ENCODE results near the gene PKNOX2. TPM values are rescaled to one million over a fixed set of nuclear protein-coding genes. Genes with fewer than 3 reads are reported as not detected.

PKNOX2 gene
- total and polyA plus RNA-seq, 2 of the 4 experiments (the other 2 are of a cell fraction): 0.72 to 2.3 TPM

DNA sequence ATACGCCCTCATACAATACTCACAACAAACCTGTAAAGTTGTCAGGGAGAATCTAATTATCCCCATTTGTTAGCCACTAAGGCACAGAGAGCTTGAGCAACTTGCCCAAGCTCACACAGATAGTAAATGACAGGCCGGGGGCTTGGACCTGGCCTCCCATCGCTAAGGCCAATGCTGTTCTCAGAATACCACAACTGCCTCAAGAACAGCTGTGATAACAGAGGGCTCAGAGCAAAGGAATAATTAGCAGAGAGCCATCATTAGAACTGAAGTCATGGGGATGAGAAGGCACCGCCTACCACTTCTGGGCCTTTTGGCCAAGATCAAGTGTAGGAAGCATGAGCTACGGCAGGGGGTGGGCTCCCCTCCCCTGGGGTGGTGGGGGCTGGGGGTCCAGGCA is 232.9 kb downstream of the PKNOX2 start:
- H3K14ac ChIP-seq (replicated peaks; ENCODE audit: low read depth, low read length): no peak overlapping the region
- H3K4me2 ChIP-seq (ENCODE audit: low read depth, low read length): no peak overlapping the region
- H2AK9ac ChIP-seq (replicated peaks; ENCODE audit: low read depth, low read length, poor library complexity): no peak overlapping the region
- H3K56ac ChIP-seq (ENCODE audit: extremely low read depth, insufficient read depth, low read length): no peak overlapping the region
- no peaks in the 10 kb centered on the region for H3K79me1 ChIP-seq (ENCODE audit: low read depth in 1 of 2, low read length in 2 of 2)
- H4K91ac ChIP-seq (ENCODE audit: insufficient read depth, low read depth, low read length): no peak overlapping the region
- peaks cover 2% of the 10 kb centered on the region; the same call in 1 of the 2 replicates for H3K4me1 ChIP-seq (ENCODE audit: control insufficient read depth, insufficient read depth, low read length)
- H2AK5ac ChIP-seq (ENCODE audit: low read depth, low read length): no peak overlapping the region
- H3K27me3 ChIP-seq (ENCODE audit: control insufficient read depth, insufficient read depth, low read length): no peaks in the 10 kb centered on the region
- no peaks in the 10 kb centered on the region for H3K9me1 ChIP-seq (ENCODE audit: insufficient read depth, low read length)
- no peaks in the 10 kb centered on the region for H4K20me1 ChIP-seq (ENCODE audit: insufficient read depth, low read length)
- no peak for DNase-seq
- no peak overlapping the region for H3K9ac ChIP-seq (ENCODE audit: low read depth, low read length)
- H3K9me3 ChIP-seq (ENCODE audit: control insufficient read depth, insufficient read depth, low read length): no peaks in the 10 kb centered on the region
- ATAC-seq (ENCODE audit: low read depth): no peak
- H3K4ac ChIP-seq (ENCODE audit: low read depth, low read length): no peak overlapping the region
- no peak overlapping the region for H2BK15ac ChIP-seq (ENCODE audit: low read depth, low read length)
- no peak overlapping the region for H3K4me3 ChIP-seq (ENCODE audit: insufficient read depth, low read depth, low read length)
- intact Hi-C loops (cut with micrococcal nuclease): no loop called here
- H2BK20ac ChIP-seq (ENCODE audit: low read depth, low read length): no peak overlapping the region
- TF ChIP-seq CEBPB (IDR thresholded peaks at IDR 0.05; ENCODE audit: low read depth, low read length) (no peak), BHLHE40 (IDR thresholded peaks at IDR 0.05; ENCODE audit: low read depth, low read length) (no peak), MAZ (IDR thresholded peaks at IDR 0.05; ENCODE audit: borderline replicate concordance, low read depth, low read length) (no peak), RCOR1 (IDR thresholded peaks at IDR 0.05; ENCODE audit: insufficient replicate concordance, low read length) (no peak), RAD21 (IDR thresholded peaks at IDR 0.05; ENCODE audit: low read length) (no peak), FOS (IDR thresholded peaks at IDR 0.05; ENCODE audit: low read depth, low read length) (no peak), NFE2L2 (IDR thresholded peaks at IDR 0.05; ENCODE audit: low read depth, low read length) (no peak), CHD1 (IDR thresholded peaks at IDR 0.05; ENCODE audit: low read depth, low read length) (no peak), MAFK (IDR thresholded peaks at IDR 0.05; ENCODE audit: low read depth, low read length) (no peak), POLR2A (IDR thresholded peaks at IDR 0.05; ENCODE audit: low read depth, low read length) (no peak), RFX5 (IDR thresholded peaks at IDR 0.05; ENCODE audit: low read depth, low read length) (no peak), MXI1 (IDR thresholded peaks at IDR 0.05; ENCODE audit: borderline replicate concordance, low read depth, low read length) (no peak), SMC3 (IDR thresholded peaks at IDR 0.05; ENCODE audit: low read depth, low read length) (no peak)
- TF ChIP-seq, protein P1, sequence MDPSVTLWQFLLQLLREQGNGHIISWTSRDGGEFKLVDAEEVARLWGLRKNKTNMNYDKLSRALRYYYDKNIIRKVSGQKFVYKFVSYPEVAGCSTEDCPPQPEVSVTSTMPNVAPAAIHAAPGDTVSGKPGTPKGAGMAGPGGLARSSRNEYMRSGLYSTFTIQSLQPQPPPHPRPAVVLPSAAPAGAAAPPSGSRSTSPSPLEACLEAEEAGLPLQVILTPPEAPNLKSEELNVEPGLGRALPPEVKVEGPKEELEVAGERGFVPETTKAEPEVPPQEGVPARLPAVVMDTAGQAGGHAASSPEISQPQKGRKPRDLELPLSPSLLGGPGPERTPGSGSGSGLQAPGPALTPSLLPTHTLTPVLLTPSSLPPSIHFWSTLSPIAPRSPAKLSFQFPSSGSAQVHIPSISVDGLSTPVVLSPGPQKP (IDR thresholded peaks at IDR 0.05; ENCODE audit: borderline replicate concordance, low read depth, low read length): no peak
- TF ChIP-seq, protein P2, sequence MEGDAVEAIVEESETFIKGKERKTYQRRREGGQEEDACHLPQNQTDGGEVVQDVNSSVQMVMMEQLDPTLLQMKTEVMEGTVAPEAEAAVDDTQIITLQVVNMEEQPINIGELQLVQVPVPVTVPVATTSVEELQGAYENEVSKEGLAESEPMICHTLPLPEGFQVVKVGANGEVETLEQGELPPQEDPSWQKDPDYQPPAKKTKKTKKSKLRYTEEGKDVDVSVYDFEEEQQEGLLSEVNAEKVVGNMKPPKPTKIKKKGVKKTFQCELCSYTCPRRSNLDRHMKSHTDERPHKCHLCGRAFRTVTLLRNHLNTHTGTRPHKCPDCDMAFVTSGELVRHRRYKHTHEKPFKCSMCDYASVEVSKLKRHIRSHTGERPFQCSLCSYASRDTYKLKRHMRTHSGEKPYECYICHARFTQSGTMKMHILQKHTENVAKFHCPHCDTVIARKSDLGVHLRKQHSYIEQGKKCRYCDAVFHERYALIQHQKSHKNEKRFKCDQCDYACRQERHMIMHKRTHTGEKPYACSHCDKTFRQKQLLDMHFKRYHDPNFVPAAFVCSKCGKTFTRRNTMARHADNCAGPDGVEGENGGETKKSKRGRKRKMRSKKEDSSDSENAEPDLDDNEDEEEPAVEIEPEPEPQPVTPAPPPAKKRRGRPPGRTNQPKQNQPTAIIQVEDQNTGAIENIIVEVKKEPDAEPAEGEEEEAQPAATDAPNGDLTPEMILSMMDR (conservative IDR thresholded peaks at IDR 0.05; ENCODE audit: low read depth, low read length): no peak
- TF ChIP-seq, protein P3, sequence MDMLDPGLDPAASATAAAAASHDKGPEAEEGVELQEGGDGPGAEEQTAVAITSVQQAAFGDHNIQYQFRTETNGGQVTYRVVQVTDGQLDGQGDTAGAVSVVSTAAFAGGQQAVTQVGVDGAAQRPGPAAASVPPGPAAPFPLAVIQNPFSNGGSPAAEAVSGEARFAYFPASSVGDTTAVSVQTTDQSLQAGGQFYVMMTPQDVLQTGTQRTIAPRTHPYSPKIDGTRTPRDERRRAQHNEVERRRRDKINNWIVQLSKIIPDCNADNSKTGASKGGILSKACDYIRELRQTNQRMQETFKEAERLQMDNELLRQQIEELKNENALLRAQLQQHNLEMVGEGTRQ (IDR thresholded peaks at IDR 0.05; ENCODE audit: low read depth, low read length): no peak
- dilution Hi-C loops (cut with HindIII; ENCODE audit: low sequenced_read_pairs, unreplicated experiment): no loop called here
- no peak overlapping the region for H3K27ac ChIP-seq (ENCODE audit: insufficient read depth, low read length)
- POLR2A ChIA-PET (ENCODE audit: unreplicated experiment): no interaction called here
- in situ Hi-C loops (cut with MboI; ENCODE audit: low sequenced_read_pairs): no loop called here
- no peak overlapping the region for H2BK120ac ChIP-seq (ENCODE audit: low read depth, low read length)
- no peak overlapping the region for H3K18ac ChIP-seq (ENCODE audit: low read depth, low read length)
- BruUV-seq (replicated peaks): no TSS peak
- H4K8ac ChIP-seq (ENCODE audit: low read depth in 2 of 2, low read length in 2 of 2): no peak overlapping the region
- WGBS, 2 experiments (ENCODE audit: extremely low coverage in 2 of 2, insufficient read length in 1 of 2): 60% methylated on average over 1 of the region's 5 CpGs; no CpG with 5 or more reads in 1 of the 2 experiments
- no peak overlapping the region for H3K23ac ChIP-seq (ENCODE audit: low read depth, low read length)
- CTCF ChIA-PET: interaction anchor here (0.6 kb wide), 1 partner anchor 48 kb away, joined by 5 read pairs; no protein-coding TSS in a partner anchor
- no peak overlapping the region for H4K5ac ChIP-seq (ENCODE audit: low read depth, low read length)
- H2AFZ ChIP-seq (replicated peaks; ENCODE audit: low read length, poor library complexity): no peak overlapping the region
- H3K36me3 ChIP-seq (ENCODE audit: control insufficient read depth, insufficient read depth, low read length): peaks cover 2% of the 10 kb centered on the region; the same call in 1 of the 2 replicates
- H2BK5ac ChIP-seq (ENCODE audit: low read depth, low read length, poor library complexity, severe bottlenecking): no peak overlapping the region

Measured in IMR-90 (cell line).